NCI-H748 treated with DMSO at 0.1 percent for 48 hours (cell line): ENCODE data around the gene MKRN2OS.

Experiments
- DNase-seq: peaks from one replicate; lab custom pipeline; 2025; lab: John Stamatoyannopoulos, UW

MKRN2OS gene

GRCh38 chr3:12513694-12514446 lies 31.4 kb downstream of the MKRN2OS start:
- DNase-seq, result no peak

GRCh38 chr3:12512534-12513118 lies 32.7 kb downstream of the MKRN2OS start:
- no peak for DNase-seq

- no peak for DNase-seq
Observed at GRCh38 chr3:12509466-12509865, 35.8 kb downstream of the MKRN2OS start.

- no peak for DNase-seq
Observed at GRCh38 chr3:12508291-12508700, 37.0 kb downstream of the MKRN2OS start.

GRCh38 chr3:12507591-12508281 lies 37.6 kb downstream of the MKRN2OS start:
- DNase-seq, result no peak

GRCh38 chr3:12506201-12506709 lies 39.0 kb downstream of the MKRN2OS start:
- DNase-seq, result no peak

GRCh38 chr3:12503126-12503957 lies 42.0 kb downstream of the MKRN2OS start:
- no peak for DNase-seq

GRCh38 chr3:12501360-12502020 lies 43.8 kb downstream of the MKRN2OS start:
- DNase-seq, result no peak

GRCh38 chr3:12499474-12499873 lies 45.8 kb downstream of the MKRN2OS start:
- no peak for DNase-seq

- no peak for DNase-seq
Observed at GRCh38 chr3:12496453-12496761, 48.9 kb downstream of the MKRN2OS start.

GRCh38 chr3:12495749-12496452 lies 49.4 kb downstream of the MKRN2OS start:
- no peak for DNase-seq

- no peak for DNase-seq
Observed at GRCh38 chr3:12490547-12490946, 54.8 kb downstream of the MKRN2OS start.

GRCh38 chr3:12489832-12490231 lies 55.5 kb downstream of the MKRN2OS start:
- DNase-seq, result no peak
